ENCODE data around the gene STAT5B. TPM values are rescaled to one million over a fixed set of nuclear protein-coding genes. Genes with fewer than 3 reads are reported as not detected.

The STAT5B gene
- total and polyA plus RNA-seq, 2 of the 8 experiments (the other 6 are each of a cell fraction or from before 2014, with no cell fraction given) = 35.3 to 52.6 TPM

DNA sequence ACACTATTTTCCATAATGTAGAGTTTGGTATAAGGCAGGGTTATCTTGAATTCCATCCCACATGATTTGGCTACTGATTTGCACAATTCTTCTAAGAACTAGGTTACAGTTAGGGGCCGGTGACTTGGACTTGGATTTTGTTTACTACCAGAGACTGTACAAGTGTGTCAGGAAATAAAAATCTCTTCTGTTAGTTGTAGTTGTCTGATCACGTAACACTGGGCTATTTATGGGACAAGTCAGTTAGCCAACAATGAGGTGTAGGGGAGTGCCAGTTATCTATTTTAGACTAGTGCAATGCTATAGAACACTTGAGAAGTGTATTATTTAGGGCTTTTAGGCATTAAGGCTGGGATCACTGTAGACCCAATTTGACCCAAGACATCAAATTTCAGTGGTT, 42.2 kb downstream of the STAT5B start (continued):
- TF ChIP-seq, protein P1, sequence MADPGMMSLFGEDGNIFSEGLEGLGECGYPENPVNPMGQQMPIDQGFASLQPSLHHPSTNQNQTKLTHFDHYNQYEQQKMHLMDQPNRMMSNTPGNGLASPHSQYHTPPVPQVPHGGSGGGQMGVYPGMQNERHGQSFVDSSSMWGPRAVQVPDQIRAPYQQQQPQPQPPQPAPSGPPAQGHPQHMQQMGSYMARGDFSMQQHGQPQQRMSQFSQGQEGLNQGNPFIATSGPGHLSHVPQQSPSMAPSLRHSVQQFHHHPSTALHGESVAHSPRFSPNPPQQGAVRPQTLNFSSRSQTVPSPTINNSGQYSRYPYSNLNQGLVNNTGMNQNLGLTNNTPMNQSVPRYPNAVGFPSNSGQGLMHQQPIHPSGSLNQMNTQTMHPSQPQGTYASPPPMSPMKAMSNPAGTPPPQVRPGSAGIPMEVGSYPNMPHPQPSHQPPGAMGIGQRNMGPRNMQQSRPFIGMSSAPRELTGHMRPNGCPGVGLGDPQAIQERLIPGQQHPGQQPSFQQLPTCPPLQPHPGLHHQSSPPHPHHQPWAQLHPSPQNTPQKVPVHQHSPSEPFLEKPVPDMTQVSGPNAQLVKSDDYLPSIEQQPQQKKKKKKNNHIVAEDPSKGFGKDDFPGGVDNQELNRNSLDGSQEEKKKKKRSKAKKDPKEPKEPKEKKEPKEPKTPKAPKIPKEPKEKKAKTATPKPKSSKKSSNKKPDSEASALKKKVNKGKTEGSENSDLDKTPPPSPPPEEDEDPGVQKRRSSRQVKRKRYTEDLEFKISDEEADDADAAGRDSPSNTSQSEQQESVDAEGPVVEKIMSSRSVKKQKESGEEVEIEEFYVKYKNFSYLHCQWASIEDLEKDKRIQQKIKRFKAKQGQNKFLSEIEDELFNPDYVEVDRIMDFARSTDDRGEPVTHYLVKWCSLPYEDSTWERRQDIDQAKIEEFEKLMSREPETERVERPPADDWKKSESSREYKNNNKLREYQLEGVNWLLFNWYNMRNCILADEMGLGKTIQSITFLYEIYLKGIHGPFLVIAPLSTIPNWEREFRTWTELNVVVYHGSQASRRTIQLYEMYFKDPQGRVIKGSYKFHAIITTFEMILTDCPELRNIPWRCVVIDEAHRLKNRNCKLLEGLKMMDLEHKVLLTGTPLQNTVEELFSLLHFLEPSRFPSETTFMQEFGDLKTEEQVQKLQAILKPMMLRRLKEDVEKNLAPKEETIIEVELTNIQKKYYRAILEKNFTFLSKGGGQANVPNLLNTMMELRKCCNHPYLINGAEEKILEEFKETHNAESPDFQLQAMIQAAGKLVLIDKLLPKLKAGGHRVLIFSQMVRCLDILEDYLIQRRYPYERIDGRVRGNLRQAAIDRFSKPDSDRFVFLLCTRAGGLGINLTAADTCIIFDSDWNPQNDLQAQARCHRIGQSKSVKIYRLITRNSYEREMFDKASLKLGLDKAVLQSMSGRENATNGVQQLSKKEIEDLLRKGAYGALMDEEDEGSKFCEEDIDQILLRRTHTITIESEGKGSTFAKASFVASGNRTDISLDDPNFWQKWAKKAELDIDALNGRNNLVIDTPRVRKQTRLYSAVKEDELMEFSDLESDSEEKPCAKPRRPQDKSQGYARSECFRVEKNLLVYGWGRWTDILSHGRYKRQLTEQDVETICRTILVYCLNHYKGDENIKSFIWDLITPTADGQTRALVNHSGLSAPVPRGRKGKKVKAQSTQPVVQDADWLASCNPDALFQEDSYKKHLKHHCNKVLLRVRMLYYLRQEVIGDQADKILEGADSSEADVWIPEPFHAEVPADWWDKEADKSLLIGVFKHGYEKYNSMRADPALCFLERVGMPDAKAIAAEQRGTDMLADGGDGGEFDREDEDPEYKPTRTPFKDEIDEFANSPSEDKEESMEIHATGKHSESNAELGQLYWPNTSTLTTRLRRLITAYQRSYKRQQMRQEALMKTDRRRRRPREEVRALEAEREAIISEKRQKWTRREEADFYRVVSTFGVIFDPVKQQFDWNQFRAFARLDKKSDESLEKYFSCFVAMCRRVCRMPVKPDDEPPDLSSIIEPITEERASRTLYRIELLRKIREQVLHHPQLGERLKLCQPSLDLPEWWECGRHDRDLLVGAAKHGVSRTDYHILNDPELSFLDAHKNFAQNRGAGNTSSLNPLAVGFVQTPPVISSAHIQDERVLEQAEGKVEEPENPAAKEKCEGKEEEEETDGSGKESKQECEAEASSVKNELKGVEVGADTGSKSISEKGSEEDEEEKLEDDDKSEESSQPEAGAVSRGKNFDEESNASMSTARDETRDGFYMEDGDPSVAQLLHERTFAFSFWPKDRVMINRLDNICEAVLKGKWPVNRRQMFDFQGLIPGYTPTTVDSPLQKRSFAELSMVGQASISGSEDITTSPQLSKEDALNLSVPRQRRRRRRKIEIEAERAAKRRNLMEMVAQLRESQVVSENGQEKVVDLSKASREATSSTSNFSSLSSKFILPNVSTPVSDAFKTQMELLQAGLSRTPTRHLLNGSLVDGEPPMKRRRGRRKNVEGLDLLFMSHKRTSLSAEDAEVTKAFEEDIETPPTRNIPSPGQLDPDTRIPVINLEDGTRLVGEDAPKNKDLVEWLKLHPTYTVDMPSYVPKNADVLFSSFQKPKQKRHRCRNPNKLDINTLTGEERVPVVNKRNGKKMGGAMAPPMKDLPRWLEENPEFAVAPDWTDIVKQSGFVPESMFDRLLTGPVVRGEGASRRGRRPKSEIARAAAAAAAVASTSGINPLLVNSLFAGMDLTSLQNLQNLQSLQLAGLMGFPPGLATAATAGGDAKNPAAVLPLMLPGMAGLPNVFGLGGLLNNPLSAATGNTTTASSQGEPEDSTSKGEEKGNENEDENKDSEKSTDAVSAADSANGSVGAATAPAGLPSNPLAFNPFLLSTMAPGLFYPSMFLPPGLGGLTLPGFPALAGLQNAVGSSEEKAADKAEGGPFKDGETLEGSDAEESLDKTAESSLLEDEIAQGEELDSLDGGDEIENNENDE (IDR thresholded peaks at IDR 0.05; ENCODE audit: insufficient replicate concordance, low read length) = no peak
- TF ChIP-seq CHD1 (IDR thresholded peaks at IDR 0.05; ENCODE audit: low read depth, low read length) = no peak
- TF ChIP-seq JUND (IDR thresholded peaks at IDR 0.05; ENCODE audit: low read length) = no peak
- no peak for TF ChIP-seq MAFK (IDR thresholded peaks at IDR 0.05; ENCODE audit: low read depth, low read length)
- no peak for TF ChIP-seq SUZ12 (IDR thresholded peaks at IDR 0.05; ENCODE audit: low read length)
- no peak for TF ChIP-seq HDAC2 (IDR thresholded peaks at IDR 0.05; ENCODE audit: borderline replicate concordance in 1 of 2, low read depth in 2 of 2, low read length in 2 of 2)
- no peak for TF ChIP-seq CBX8 (IDR thresholded peaks at IDR 0.05; ENCODE audit: borderline replicate concordance, low read depth, low read length)
- no peak for TF ChIP-seq EP300 (IDR thresholded peaks at IDR 0.05; ENCODE audit: borderline replicate concordance in 1 of 2, low read depth in 2 of 2, low read length in 2 of 2)
- TF ChIP-seq KDM5A (IDR thresholded peaks at IDR 0.05; ENCODE audit: low read length) = no peak
- no peak for TF ChIP-seq TCF12 (IDR thresholded peaks at IDR 0.05; ENCODE audit: low read depth, low read length)
- TF ChIP-seq ZNF274 (IDR thresholded peaks at IDR 0.05; ENCODE audit: borderline replicate concordance, extremely low read depth, low read length) = no peak
- TF ChIP-seq YY1 (IDR thresholded peaks at IDR 0.05; ENCODE audit: low read depth, low read length) = no peak

Measured in H1 (cell line).